GM21737 (cell line): ENCODE measurements around the gene HIP1.
"Not testable (repeated sequence)": the region's sequence is repeated elsewhere in the genome, so short reads cannot be mapped to it uniquely, and the experiment has no call there.

Experiments used
- ATAC-seq: cut with Tn5 transposase; IDR thresholded peaks from one replicate; pipeline ENCODE4 v1.9.1; 2021; ENCODE audit warnings: mild to moderate bottlenecking, moderate library complexity; ENCODE audit not compliant: unreplicated experiment

HIP1 gene

GRCh38 chr7:75583255-75583654, 155.5 kb downstream of the HIP1 start:
- ATAC-seq = no peak

GRCh38 chr7:75579899-75580298, 158.8 kb downstream of the HIP1 start:
- no peak for ATAC-seq

- ATAC-seq = no peak
Measured at GRCh38 chr7:75578081-75578480, 160.7 kb downstream of the HIP1 start.

GRCh38 chr7:75575488-75576121, 163.1 kb downstream of the HIP1 start:
- no peak for ATAC-seq

- no peak for ATAC-seq
Measured at GRCh38 chr7:75573477-75574019, 165.2 kb downstream of the HIP1 start.

- no peak for ATAC-seq
Measured at GRCh38 chr7:75572814-75573213, 165.9 kb downstream of the HIP1 start.

GRCh38 chr7:75572396-75572795, 166.3 kb downstream of the HIP1 start:
- no peak for ATAC-seq

- ATAC-seq = no peak
Measured at GRCh38 chr7:75571209-75571608, 167.5 kb downstream of the HIP1 start.

GRCh38 chr7:75569629-75570282, 169.0 kb downstream of the HIP1 start:
- ATAC-seq = not testable (repeated sequence)

- ATAC-seq = no peak
Measured at GRCh38 chr7:75567948-75568595, 170.7 kb downstream of the HIP1 start.

- ATAC-seq = no peak
Measured at GRCh38 chr7:75565132-75565837, 173.5 kb downstream of the HIP1 start.

- ATAC-seq = no peak
Measured at GRCh38 chr7:75563171-75563570, 175.6 kb downstream of the HIP1 start.

- no peak for ATAC-seq
Measured at GRCh38 chr7:75559976-75560365, 178.8 kb downstream of the HIP1 start.

- ATAC-seq = no peak
Measured at GRCh38 chr7:75559355-75559975, 179.3 kb downstream of the HIP1 start.

GRCh38 chr7:75556835-75557234, 181.9 kb downstream of the HIP1 start:
- not testable (repeated sequence) for ATAC-seq

GRCh38 chr7:75555736-75556135, 183.0 kb downstream of the HIP1 start:
- no peak for ATAC-seq

GRCh38 chr7:75546237-75547015, 192.3 kb downstream of the HIP1 start:
- ATAC-seq = no peak

- no peak for ATAC-seq
Measured at GRCh38 chr7:75537731-75538130, 201.0 kb downstream of the HIP1 start.

- ATAC-seq = no peak
Measured at GRCh38 chr7:75536940-75537538, 201.7 kb downstream of the HIP1 start.

- no peak for ATAC-seq
Measured at GRCh38 chr7:75536491-75536890, 202.2 kb downstream of the HIP1 start.
